ENCODE data around the gene STAT5B.

STAT5B gene

GRCh38 chr17:42174126-42174783 lies 101.9 kb downstream of the STAT5B start:
- in situ Hi-C loops (cut with HindIII; ENCODE audit: low sequenced_read_pairs), result no loop called here
- no peak overlapping the region for H3K4me3 ChIP-seq (ENCODE audit: low read depth, low read length)
- no peak for DNase-seq (ENCODE audit: low read depth)
- no peak for TF ChIP-seq CTCF (IDR thresholded peaks at IDR 0.05; ENCODE audit: low read depth, low read length, missing control alignments)

GRCh38 chr17:42171831-42172230 lies 104.4 kb downstream of the STAT5B start:
- no peak overlapping the region for H3K4me3 ChIP-seq (ENCODE audit: low read depth, low read length)
- DNase-seq (ENCODE audit: low read depth), result no peak
- TF ChIP-seq CTCF (IDR thresholded peaks at IDR 0.05; ENCODE audit: low read depth, low read length, missing control alignments), result no peak
- in situ Hi-C loops (cut with HindIII; ENCODE audit: low sequenced_read_pairs), result no loop called here

GRCh38 chr17:42169351-42169750 lies 106.8 kb downstream of the STAT5B start:
- in situ Hi-C loops (cut with HindIII; ENCODE audit: low sequenced_read_pairs), result no loop called here
- no peak for TF ChIP-seq CTCF (IDR thresholded peaks at IDR 0.05; ENCODE audit: low read depth, low read length, missing control alignments)
- no peak for DNase-seq (ENCODE audit: low read depth)
- no peak overlapping the region for H3K4me3 ChIP-seq (ENCODE audit: low read depth, low read length)

- in situ Hi-C loops (cut with HindIII; ENCODE audit: low sequenced_read_pairs), result no loop called here
- no peak overlapping the region for H3K4me3 ChIP-seq (ENCODE audit: low read depth, low read length)
- no peak for DNase-seq (ENCODE audit: low read depth)
- no peak for TF ChIP-seq CTCF (IDR thresholded peaks at IDR 0.05; ENCODE audit: low read depth, low read length, missing control alignments)
Observed at GRCh38 chr17:42167807-42168206, 108.4 kb downstream of the STAT5B start.

GRCh38 chr17:42166196-42166763 lies 109.9 kb downstream of the STAT5B start:
- DNase-seq (ENCODE audit: low read depth), result no peak
- no peak overlapping the region for H3K4me3 ChIP-seq (ENCODE audit: low read depth, low read length)
- in situ Hi-C loops (cut with HindIII; ENCODE audit: low sequenced_read_pairs), result no loop called here
- TF ChIP-seq CTCF (IDR thresholded peaks at IDR 0.05; ENCODE audit: low read depth, low read length, missing control alignments), result no peak

- no peak overlapping the region for H3K4me3 ChIP-seq (ENCODE audit: low read depth, low read length)
- no peak for TF ChIP-seq CTCF (IDR thresholded peaks at IDR 0.05; ENCODE audit: low read depth, low read length, missing control alignments)
- no peak for DNase-seq (ENCODE audit: low read depth)
- in situ Hi-C loops (cut with HindIII; ENCODE audit: low sequenced_read_pairs), result no loop called here
Observed at GRCh38 chr17:42165751-42166150, 110.4 kb downstream of the STAT5B start.

Data from astrocyte of the cerebellum (primary cell).